Activated naive CD4-positive, alpha-beta T cell treated with anti-CD3 and anti-CD28 coated beads, Interleukin-2, amount 10 ng/mL, durations not matched to agents 7 days and 5 days (primary cell): ENCODE results near the gene MBOAT2.

Source experiments
- CTCF ChIA-PET: fragments of 350-600 bp; sonication (Branson Sonifier 250); formaldehyde crosslinking; loops from one replicate; lab custom pipeline; 2021; ENCODE audit warnings: antibody characterized with exemption; lab: Charles Lee
- DNase-seq: peaks from one replicate; pipeline ENCODE4 v3.0.0-alpha.2; 2020
- H3K27ac Mint-ChIP-seq: one replicate; pipeline ENCODE4 v1.8.0; 2021; ENCODE audit warnings: mild to moderate bottlenecking, moderate library complexity, mixed read lengths
- H3K27me3 Mint-ChIP-seq: one replicate; pipeline ENCODE4 v1.8.0; 2021; ENCODE audit warnings: mild to moderate bottlenecking, mixed read lengths
- H3K36me3 Mint-ChIP-seq: one replicate; pipeline ENCODE4 v1.8.0; 2021; ENCODE audit warnings: mixed read lengths
- H3K4me1 Mint-ChIP-seq: one replicate; pipeline ENCODE4 v1.8.0; 2021; ENCODE audit warnings: mixed read lengths
- H3K4me3 Mint-ChIP-seq: one replicate; pipeline ENCODE4 v1.8.0; 2021; ENCODE audit warnings: mild to moderate bottlenecking, moderate library complexity, mixed read lengths
- H3K9me3 Mint-ChIP-seq: one replicate; pipeline ENCODE4 v1.8.0; 2021; ENCODE audit warnings: mixed read lengths

The MBOAT2 gene

GRCh38 chr2:8877332-8877731 is 126.2 kb downstream of the MBOAT2 start:
- Mint-ChIP-seq H3K27ac (no peak overlapping the region), H3K36me3 (no peaks in the 10 kb centered on the region), H3K4me3 (no peak overlapping the region), H3K4me1 (no peaks in the 10 kb centered on the region), H3K9me3 (no peaks in the 10 kb centered on the region), H3K27me3 (peaks cover 3% of the 10 kb centered on the region)
- no peak for DNase-seq
- CTCF ChIA-PET, result no interaction called here

DNA sequence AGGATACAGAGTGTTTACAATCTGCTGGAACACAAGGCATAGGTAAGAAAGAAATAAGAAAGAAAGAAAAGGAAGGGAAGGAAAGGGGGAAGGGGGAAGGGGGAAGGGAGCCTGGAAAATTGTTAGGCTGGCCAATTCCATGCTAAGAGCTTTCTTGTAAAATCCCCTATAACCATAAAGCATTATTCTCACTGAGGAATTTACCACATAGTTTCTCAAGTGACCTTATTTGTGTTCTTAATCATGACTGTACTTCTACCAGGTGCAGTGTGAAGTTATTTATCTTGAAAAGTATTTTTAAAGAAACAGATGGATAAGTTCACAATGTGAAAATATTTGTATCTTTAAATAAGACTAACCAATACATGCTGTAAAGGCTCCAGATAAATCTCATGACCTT is 126.9 kb downstream of the MBOAT2 start:
- CTCF ChIA-PET, result no interaction called here
- DNase-seq, result no peak
- H3K36me3 Mint-ChIP-seq, result no peaks in the 10 kb centered on the region
- H3K27me3 Mint-ChIP-seq, result peaks cover 3% of the 10 kb centered on the region
- no peaks in the 10 kb centered on the region for H3K9me3 Mint-ChIP-seq
- no peak overlapping the region for H3K4me3 Mint-ChIP-seq
- H3K27ac Mint-ChIP-seq, result no peak overlapping the region
- no peaks in the 10 kb centered on the region for H3K4me1 Mint-ChIP-seq

DNA sequence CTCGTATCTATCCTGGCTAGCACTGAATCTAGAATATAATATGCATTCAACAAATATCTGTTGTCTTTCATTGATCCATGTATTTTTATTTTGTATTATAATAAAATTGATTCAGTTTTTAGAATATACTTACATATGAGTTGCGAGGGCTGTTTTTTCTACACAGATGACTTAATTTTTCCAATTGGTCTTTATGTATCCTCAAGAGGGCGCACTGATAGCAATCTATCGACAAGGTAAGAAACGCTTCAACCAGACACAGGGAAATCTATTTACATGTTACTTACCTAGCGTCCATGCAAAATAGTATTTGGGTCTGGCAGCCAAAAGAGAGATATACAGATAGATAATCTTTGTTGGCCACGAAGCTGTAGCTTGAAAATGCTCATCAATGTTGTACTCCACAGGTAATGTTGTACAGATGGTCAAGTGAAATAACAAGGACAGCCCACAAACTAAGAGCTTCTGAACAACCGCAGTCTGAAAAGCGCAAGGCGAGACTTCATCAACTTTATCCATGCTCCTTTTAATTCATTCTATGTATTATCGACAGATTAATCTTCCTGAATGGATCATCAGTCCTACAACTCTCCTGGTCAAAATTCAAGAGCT is 130.6 kb downstream of the MBOAT2 start:
- Mint-ChIP-seq H3K27me3 (peaks cover 3% of the 10 kb centered on the region), H3K4me3 (no peak overlapping the region), H3K9me3 (no peaks in the 10 kb centered on the region), H3K27ac (no peak overlapping the region), H3K4me1 (no peaks in the 10 kb centered on the region), H3K36me3 (no peaks in the 10 kb centered on the region)
- DNase-seq, result no peak
- CTCF ChIA-PET, result interaction anchor here (1.0 to 2.2 kb wide), 6 partner anchors 9 to 269 kb away, joined by 3 to 12 read pairs (median 6); no protein-coding TSS in a partner anchor

DNA sequence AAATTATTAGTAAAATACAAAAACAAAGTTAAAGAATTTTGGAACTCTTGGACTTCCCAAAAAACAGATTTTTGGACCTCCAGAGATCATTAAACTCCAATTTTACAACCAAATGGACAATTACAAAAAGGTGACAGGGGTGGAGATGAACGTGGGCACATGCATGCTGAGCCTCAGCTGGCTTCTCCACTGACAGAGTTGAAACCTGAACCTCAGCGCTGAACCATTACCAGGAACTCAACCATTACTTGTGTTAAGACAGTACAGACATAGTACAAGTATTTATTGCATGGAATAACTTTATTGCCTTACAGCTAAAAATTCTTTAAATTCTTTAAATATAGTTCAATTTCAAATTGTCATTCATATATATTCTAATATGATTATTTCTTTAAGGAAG is 133.0 kb downstream of the MBOAT2 start:
- Mint-ChIP-seq H3K27me3 (peaks cover 3% of the 10 kb centered on the region), H3K9me3 (no peaks in the 10 kb centered on the region), H3K4me1 (no peaks in the 10 kb centered on the region), H3K36me3 (no peaks in the 10 kb centered on the region), H3K4me3 (no peak overlapping the region), H3K27ac (no peak overlapping the region)
- DNase-seq, result no peak
- CTCF ChIA-PET, result no interaction called here

DNA sequence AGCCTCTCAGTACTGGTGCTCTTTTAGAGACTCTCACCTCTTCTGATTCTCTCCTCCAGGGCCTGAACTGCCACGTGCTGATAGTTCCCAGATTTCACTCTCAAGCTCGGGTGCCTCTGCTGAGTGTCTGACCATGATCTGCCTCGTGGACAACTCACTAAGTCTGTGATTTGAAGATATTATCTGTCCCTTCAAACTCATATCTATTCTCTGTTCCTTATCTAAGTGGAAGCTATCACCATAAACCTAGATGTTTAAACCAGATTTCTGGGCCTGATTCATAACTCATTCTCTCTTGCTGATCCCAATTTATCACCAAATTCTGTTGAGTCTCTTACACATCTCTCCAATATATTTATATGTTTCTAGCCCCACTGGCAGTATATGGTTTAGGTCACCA is 136.1 kb downstream of the MBOAT2 start:
- Mint-ChIP-seq H3K36me3 (no peaks in the 10 kb centered on the region), H3K9me3 (no peaks in the 10 kb centered on the region), H3K4me3 (no peak overlapping the region), H3K4me1 (no peaks in the 10 kb centered on the region), H3K27me3 (no peaks in the 10 kb centered on the region), H3K27ac (no peak overlapping the region)
- CTCF ChIA-PET, result no interaction called here
- DNase-seq, result no peak

GRCh38 chr2:8863331-8863953 is 140.0 kb downstream of the MBOAT2 start:
- DNase-seq, result no peak
- no peak overlapping the region for H3K27ac Mint-ChIP-seq
- no peaks in the 10 kb centered on the region for H3K4me1 Mint-ChIP-seq
- H3K36me3 Mint-ChIP-seq, result no peaks in the 10 kb centered on the region
- CTCF ChIA-PET, result no interaction called here
- no peaks in the 10 kb centered on the region for H3K9me3 Mint-ChIP-seq
- no peaks in the 10 kb centered on the region for H3K27me3 Mint-ChIP-seq
- no peak overlapping the region for H3K4me3 Mint-ChIP-seq

- H3K27me3 Mint-ChIP-seq, result no peaks in the 10 kb centered on the region
- H3K36me3 Mint-ChIP-seq, result no peaks in the 10 kb centered on the region
- CTCF ChIA-PET, result no interaction called here
- H3K4me1 Mint-ChIP-seq, result no peaks in the 10 kb centered on the region
- DNase-seq, result no peak
- H3K9me3 Mint-ChIP-seq, result no peaks in the 10 kb centered on the region
- H3K27ac Mint-ChIP-seq, result no peak overlapping the region
- H3K4me3 Mint-ChIP-seq, result no peak overlapping the region
These were observed 141.3 kb downstream of the MBOAT2 start for GRCh38 chr2:8862230-8862629.

GRCh38 chr2:8861797-8862196 is 141.7 kb downstream of the MBOAT2 start:
- no peaks in the 10 kb centered on the region for H3K36me3 Mint-ChIP-seq
- no peak overlapping the region for H3K27ac Mint-ChIP-seq
- CTCF ChIA-PET, result no interaction called here
- no peak overlapping the region for H3K4me3 Mint-ChIP-seq
- DNase-seq, result no peak
- no peaks in the 10 kb centered on the region for H3K4me1 Mint-ChIP-seq
- H3K9me3 Mint-ChIP-seq, result no peaks in the 10 kb centered on the region
- H3K27me3 Mint-ChIP-seq, result no peaks in the 10 kb centered on the region

- no peak overlapping the region for H3K27ac Mint-ChIP-seq
- no peak overlapping the region for H3K4me3 Mint-ChIP-seq
- H3K4me1 Mint-ChIP-seq, result no peaks in the 10 kb centered on the region
- CTCF ChIA-PET, result no interaction called here
- H3K27me3 Mint-ChIP-seq, result peaks cover 6% of the 10 kb centered on the region
- H3K9me3 Mint-ChIP-seq, result no peaks in the 10 kb centered on the region
- no peak for DNase-seq
- H3K36me3 Mint-ChIP-seq, result no peaks in the 10 kb centered on the region
These were observed 143.2 kb downstream of the MBOAT2 start for GRCh38 chr2:8860239-8860638.

DNA sequence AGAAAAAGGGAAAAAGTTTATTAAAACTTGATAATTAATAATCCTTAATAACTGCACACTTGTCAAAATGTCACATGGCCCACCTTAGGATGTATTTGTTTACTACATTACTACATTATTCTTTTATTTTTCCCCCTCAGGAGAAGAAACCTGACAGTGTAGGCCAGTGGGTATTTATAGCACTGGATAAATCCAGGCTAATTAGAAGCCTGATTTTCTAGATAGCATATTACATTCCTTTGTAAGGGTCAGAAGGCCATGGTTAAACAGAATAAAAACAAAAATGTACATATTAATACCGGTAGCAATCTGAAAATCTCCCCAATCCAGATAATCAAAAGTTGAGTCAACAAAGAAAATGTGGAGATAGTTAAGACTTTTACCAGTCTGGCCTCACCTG is 144.6 kb downstream of the MBOAT2 start:
- CTCF ChIA-PET, result interaction anchor here (0.8 kb wide), 1 partner anchor 16 kb away, joined by 3 read pairs; no protein-coding TSS in a partner anchor

DNA sequence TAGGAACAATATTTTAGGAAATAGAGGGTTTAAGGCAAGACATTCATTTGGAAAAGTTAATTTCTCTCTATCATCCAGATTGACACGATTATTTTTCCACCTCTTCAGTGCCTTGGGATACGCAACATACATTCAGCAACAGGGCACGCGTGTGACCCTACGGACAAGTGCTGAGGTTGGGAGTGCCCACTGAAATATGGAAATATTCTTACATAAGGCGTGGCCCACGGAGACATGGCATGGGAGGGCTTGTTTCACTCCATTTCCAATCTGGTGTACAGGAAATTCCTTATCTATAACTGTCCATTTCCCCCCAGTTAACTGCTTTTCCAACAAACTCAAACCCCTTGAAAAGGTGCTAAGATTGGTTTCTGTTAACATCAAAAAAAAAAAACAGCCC is 145.2 kb downstream of the MBOAT2 start:
- no peaks in the 10 kb centered on the region for H3K9me3 Mint-ChIP-seq
- H3K36me3 Mint-ChIP-seq, result no peaks in the 10 kb centered on the region
- no peak overlapping the region for H3K4me3 Mint-ChIP-seq
- no peak overlapping the region for H3K27ac Mint-ChIP-seq
- CTCF ChIA-PET, result interaction anchor here (0.8 kb wide), 1 partner anchor 17 kb away, joined by 3 read pairs; no protein-coding TSS in a partner anchor
- H3K27me3 Mint-ChIP-seq, result peaks cover 13% of the 10 kb centered on the region
- no peaks in the 10 kb centered on the region for H3K4me1 Mint-ChIP-seq
- DNase-seq, result no peak

More for the DNA sequence above, 144.6 kb downstream of the MBOAT2 start:
- Mint-ChIP-seq H3K27me3 (peaks cover 13% of the 10 kb centered on the region), H3K27ac (no peak overlapping the region), H3K36me3 (no peaks in the 10 kb centered on the region), H3K4me3 (no peak overlapping the region), H3K9me3 (no peaks in the 10 kb centered on the region), H3K4me1 (no peaks in the 10 kb centered on the region)
- no peak for DNase-seq

GRCh38 chr2:8857709-8858108 is 145.8 kb downstream of the MBOAT2 start:
- no peak for DNase-seq
- CTCF ChIA-PET, result no interaction called here
- no peaks in the 10 kb centered on the region for H3K36me3 Mint-ChIP-seq
- H3K4me1 Mint-ChIP-seq, result no peaks in the 10 kb centered on the region
- no peaks in the 10 kb centered on the region for H3K9me3 Mint-ChIP-seq
- no peak overlapping the region for H3K4me3 Mint-ChIP-seq
- no peak overlapping the region for H3K27ac Mint-ChIP-seq
- peaks cover 13% of the 10 kb centered on the region for H3K27me3 Mint-ChIP-seq

DNA sequence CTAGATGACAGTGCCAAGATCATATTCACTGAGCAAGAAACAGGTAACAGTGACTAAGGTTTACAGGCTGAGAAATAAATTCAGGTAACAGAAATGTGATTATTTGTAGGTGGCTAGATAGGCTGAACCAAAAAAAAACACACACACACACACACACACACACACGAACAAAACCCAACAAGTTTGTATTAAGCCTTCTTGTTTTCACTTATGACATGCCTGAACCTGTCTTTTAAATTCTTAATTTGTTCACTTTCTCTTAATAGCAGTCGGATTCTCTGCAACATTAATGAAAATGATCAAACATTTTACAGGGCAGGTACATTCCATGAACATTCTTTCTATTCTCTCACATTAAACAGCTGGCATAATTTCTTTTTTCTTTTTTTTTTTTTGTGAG is 147.3 kb downstream of the MBOAT2 start:
- no peak overlapping the region for H3K4me3 Mint-ChIP-seq
- no peaks in the 10 kb centered on the region for H3K4me1 Mint-ChIP-seq
- H3K9me3 Mint-ChIP-seq, result no peaks in the 10 kb centered on the region
- no peak for DNase-seq
- CTCF ChIA-PET, result no interaction called here
- H3K27ac Mint-ChIP-seq, result no peak overlapping the region
- H3K36me3 Mint-ChIP-seq, result no peaks in the 10 kb centered on the region
- H3K27me3 Mint-ChIP-seq, result peaks cover 13% of the 10 kb centered on the region

- H3K27ac Mint-ChIP-seq, result no peak overlapping the region
- H3K4me3 Mint-ChIP-seq, result no peak overlapping the region
- H3K9me3 Mint-ChIP-seq, result no peaks in the 10 kb centered on the region
- H3K4me1 Mint-ChIP-seq, result no peaks in the 10 kb centered on the region
- no peaks in the 10 kb centered on the region for H3K36me3 Mint-ChIP-seq
- DNase-seq, result no peak
- H3K27me3 Mint-ChIP-seq, result peaks cover 16% of the 10 kb centered on the region
- CTCF ChIA-PET, result no interaction called here
These were observed 148.5 kb downstream of the MBOAT2 start for GRCh38 chr2:8855010-8855409.

GRCh38 chr2:8853426-8853825 is 150.1 kb downstream of the MBOAT2 start:
- peaks cover 16% of the 10 kb centered on the region for H3K27me3 Mint-ChIP-seq
- no peaks in the 10 kb centered on the region for H3K4me1 Mint-ChIP-seq
- H3K36me3 Mint-ChIP-seq, result no peaks in the 10 kb centered on the region
- no peak overlapping the region for H3K27ac Mint-ChIP-seq
- DNase-seq, result no peak
- no peaks in the 10 kb centered on the region for H3K9me3 Mint-ChIP-seq
- CTCF ChIA-PET, result no interaction called here
- no peak overlapping the region for H3K4me3 Mint-ChIP-seq
